GM23338 (cell line): ENCODE data around the gene ARHGAP28. TPM values are rescaled to one million over a fixed set of nuclear protein-coding genes. Genes with fewer than 3 reads are reported as not detected.

Experiments
- ATAC-seq: fragments of 200-7000 bp; cut with Tn5 transposase; 3 replicates; pipeline ENCODE4 v1.9.1; 2020
- DNase-seq: peaks from one replicate; pipeline ENCODE4 v3.0.0-alpha.2; 2015; ENCODE audit warnings: low spot score
- H2AFZ ChIP-seq: fragments of 200-600 bp; sonication (generic); 2 replicates; pipeline ENCODE4 v1.8.0; 2016; ENCODE audit warnings: antibody characterized with exemption, mild to moderate bottlenecking, moderate library complexity
- H3F3A ChIP-seq: fragments of 200-600 bp; sonication (generic); replicated peaks from 2 replicates; pipeline ENCODE4 v1.8.0; 2017; ENCODE audit warnings: antibody characterized with exemption, mixed run types, low read depth
- H3K27ac ChIP-seq: fragments of 200-600 bp; sonication (generic); 2 replicates; pipeline ENCODE4 v1.6.1; 2016; ENCODE audit warnings: low read depth
- H3K27me3 ChIP-seq: fragments of 200-600 bp; sonication (generic); 2 replicates; pipeline ENCODE4 v1.8.0; 2016; ENCODE audit warnings: mild to moderate bottlenecking, mixed run types, moderate library complexity; ENCODE audit not compliant: insufficient read depth
- H3K36me3 ChIP-seq: fragments of 200-600 bp; sonication (generic); 2 replicates; pipeline ENCODE4 v1.8.0; 2016; ENCODE audit warnings: mild to moderate bottlenecking; ENCODE audit not compliant: insufficient read depth
- H3K4me1 ChIP-seq: fragments of 200-600 bp; sonication (generic); 2 replicates; pipeline ENCODE4 v1.8.0; 2016; ENCODE audit warnings: mild to moderate bottlenecking, moderate library complexity; ENCODE audit not compliant: insufficient read depth
- H3K4me2 ChIP-seq: fragments of 200-600 bp; sonication (generic); 2 replicates; pipeline ENCODE4 v1.7.1; 2017; ENCODE audit warnings: mixed run types
- H3K4me3 ChIP-seq: fragments of 200-600 bp; sonication (generic); 2 replicates; pipeline ENCODE4 v1.6.1; 2016; ENCODE audit warnings: mixed run types
- H3K79me2 ChIP-seq: fragments of 200-600 bp; sonication (generic); replicated peaks from 2 replicates; pipeline ENCODE4 v1.8.0; 2017; ENCODE audit warnings: mild to moderate bottlenecking; ENCODE audit not compliant: insufficient read depth
- H3K9me2 ChIP-seq: fragments of 200-600 bp; sonication (generic); 2 replicates; pipeline ENCODE4 v1.8.0; 2017; ENCODE audit not compliant: insufficient read depth
- H4K20me1 ChIP-seq: fragments of 200-600 bp; sonication (generic); replicated peaks from 2 replicates; pipeline ENCODE4 v1.8.0; 2017; ENCODE audit warnings: mild to moderate bottlenecking; ENCODE audit not compliant: insufficient read depth
- H3K27ac Mint-ChIP-seq: 2 replicates; pipeline ENCODE4 v1.8.0; 2020; ENCODE audit warnings: inconsistent platforms, mild to moderate bottlenecking, moderate library complexity, mixed read lengths
- H3K27me3 Mint-ChIP-seq: 3 replicates; pipeline ENCODE4 v1.8.0; 2022; ENCODE audit warnings: low read depth, mild to moderate bottlenecking, moderate library complexity, mixed read lengths, inconsistent platforms; ENCODE audit not compliant: insufficient read depth, poor library complexity
- H3K36me3 Mint-ChIP-seq: 3 replicates; pipeline ENCODE4 v1.8.0; 2021; ENCODE audit warnings: low read depth, mild to moderate bottlenecking, inconsistent platforms, moderate library complexity, mixed read lengths
- H3K4me1 Mint-ChIP-seq: 3 replicates; pipeline ENCODE4 v1.8.0; 2020; ENCODE audit warnings: mild to moderate bottlenecking, inconsistent platforms, mixed read lengths
- H3K4me3 Mint-ChIP-seq: 3 replicates; pipeline ENCODE4 v1.8.0; 2021; ENCODE audit warnings: moderate library complexity, mild to moderate bottlenecking, inconsistent platforms, mixed read lengths
- H3K9me3 Mint-ChIP-seq: 3 replicates; pipeline ENCODE4 v1.8.0; 2020; ENCODE audit warnings: moderate library complexity, mild to moderate bottlenecking, inconsistent platforms, mixed read lengths
- CREB1 ChIP-seq: fragments of 250-450 bp; sonication (Bioruptor Pico); IDR thresholded peaks from 2 replicates; pipeline ENCODE4 v1.5.0; 2020; ENCODE audit warnings: low read depth, mild to moderate bottlenecking, moderate library complexity
- CTCF ChIP-seq, 2 experiments: fragments of 200-600 bp in 1 of 2; sonication (generic) in 1 of 2; conservative IDR thresholded peaks; 2 replicates each; pipeline versions ENCODE4 v1.5.1 to v1.6.1; 2016 to 2017; ENCODE audit warnings: antibody characterized with exemption in 2 of 2, low read depth in 2 of 2, mild to moderate bottlenecking in 2 of 2, moderate library complexity in 1 of 2
- ETS1 ChIP-seq: IDR thresholded peaks from 2 replicates; pipeline ENCODE4 v1.6.1; 2016; ENCODE audit warnings: antibody characterized with exemption
- EZH2 ChIP-seq: fragments of 200-600 bp; sonication (generic); IDR thresholded peaks from one replicate; pipeline ENCODE4 v1.8.0; 2017; ENCODE audit warnings: antibody characterized with exemption, mild to moderate bottlenecking, low read depth; ENCODE audit not compliant: unreplicated experiment
- EZH2phosphoT487 ChIP-seq: fragments of 200-600 bp; sonication (generic); IDR thresholded peaks from one replicate; pipeline ENCODE4 v1.8.1; 2018; ENCODE audit warnings: antibody characterized with exemption; ENCODE audit not compliant: unreplicated experiment
- JUNB ChIP-seq: IDR thresholded peaks from one replicate; pipeline ENCODE4 v1.6.1; 2016; ENCODE audit warnings: antibody characterized with exemption; ENCODE audit not compliant: unreplicated experiment
- NANOG ChIP-seq: IDR thresholded peaks from 2 replicates; pipeline ENCODE4 v1.6.1; 2016; ENCODE audit warnings: antibody characterized with exemption, borderline replicate concordance
- POLR2AphosphoS5 ChIP-seq: IDR thresholded peaks from 2 replicates; pipeline ENCODE4 v1.6.1; 2016; ENCODE audit warnings: antibody characterized with exemption, low read depth
- REST ChIP-seq: IDR thresholded peaks from one replicate; pipeline ENCODE4 v1.6.1; 2018; ENCODE audit warnings: antibody characterized with exemption; ENCODE audit not compliant: unreplicated experiment
- STAT1 ChIP-seq: IDR thresholded peaks from one replicate; pipeline ENCODE4 v1.6.1; 2016; ENCODE audit warnings: antibody characterized with exemption; ENCODE audit not compliant: unreplicated experiment
- ZNF114 ChIP-seq: fragments of 250-450 bp; sonication (Bioruptor Pico); IDR thresholded peaks from 2 replicates; pipeline ENCODE4 v1.5.0; 2020; ENCODE audit warnings: mild to moderate bottlenecking, moderate library complexity
- ZNF331 ChIP-seq: fragments of 250-450 bp; sonication (Bioruptor Pico); IDR thresholded peaks from 2 replicates; pipeline ENCODE4 v1.5.0; 2020; ENCODE audit warnings: low read depth, mild to moderate bottlenecking, moderate library complexity
- ZNF462 ChIP-seq: fragments of 250-450 bp; sonication (Bioruptor Pico); IDR thresholded peaks from 2 replicates; pipeline ENCODE4 v1.5.0; 2020; ENCODE audit warnings: mild to moderate bottlenecking, moderate library complexity
- polyA plus RNA-seq: library from polyadenylated mRNA; unstranded; fragments of >200 nt; fragmentation: Nextera tagmentation; extraction: Ambion mirVana; gene quantifications from 2 replicates; pipeline ENCODE4 v1.2.1, GENCODE V29; 2016
- total RNA-seq: library from RNA; depleted of rRNA; stranded (reverse); fragments of >200 nt; shearing (Covaris generic); gene quantifications from 2 replicates; pipeline ENCODE4 v1.2.3, GENCODE V29; 2014

The ARHGAP28 gene
- total and polyA plus RNA-seq, 2 experiments from 2014 or later, result 2.8 to 9.6 TPM

- Mint-ChIP-seq H3K9me3 (peaks cover 5% of the 10 kb centered on the region; the same call in 2 of the 3 replicates), H3K4me3 (no peak overlapping the region), H3K27ac (no peak overlapping the region), H3K4me1 (peaks cover 18% of the 10 kb centered on the region), H3K36me3 (peaks cover 11% of the 10 kb centered on the region; the same call in 2 of the 3 replicates), H3K27me3 (no peaks in the 10 kb centered on the region)
- no peak for TF ChIP-seq ZNF114 (CRISPR knock-in tag)
- no peak for TF ChIP-seq REST
- TF ChIP-seq EZH2phosphoT487, result no peak
- TF ChIP-seq ZNF462 (CRISPR knock-in tag), result no peak
- no peak for TF ChIP-seq POLR2AphosphoS5
- TF ChIP-seq ZNF331 (CRISPR knock-in tag), result no peak
- TF ChIP-seq JUNB, result no peak
- TF ChIP-seq STAT1, result no peak
- TF ChIP-seq ETS1, result no peak
- TF ChIP-seq CREB1 (CRISPR knock-in tag), result no peak
- TF ChIP-seq NANOG, result no peak
- no peak for TF ChIP-seq EZH2
- no peak for TF ChIP-seq CTCF (conservative IDR thresholded peaks at IDR 0.05; ENCODE audit: low read depth in 2 of 2)
- Histone ChIP-seq H2AFZ (no peak overlapping the region), H3K4me1 (peaks cover 17% of the 10 kb centered on the region), H3F3A (no peaks in the 10 kb centered on the region), H4K20me1 (no peaks in the 10 kb centered on the region), H3K9me2 (0 out of 2 replicates have a peak, but pooled peaks cover 3% of the 10 kb centered on the region), H3K79me2 (no peaks in the 10 kb centered on the region), H3K36me3 (no peaks in the 10 kb centered on the region), H3K4me3 (no peak overlapping the region), H3K27ac (no peak overlapping the region), H3K4me2 (no peak overlapping the region), H3K27me3 (no peaks in the 10 kb centered on the region)
- no peak for ATAC-seq
- no peak for DNase-seq
Measured at GRCh38 chr18:6797171-6797570, 67.7 kb downstream of the ARHGAP28 start.
